H9 (cell line): ENCODE results near the gene IL20RB. TPM values are rescaled to one million over a fixed set of nuclear protein-coding genes. Genes with fewer than 3 reads are reported as not detected.

Experiments used
- DNase-seq: peaks from one replicate; pipeline ENCODE4 v3.0.0-alpha.2; 2017
- H2AFZ ChIP-seq: one replicate; pipeline ENCODE4 v1.6.1; 2013; ENCODE audit warnings: mild to moderate bottlenecking, low read length, control low read depth, moderate library complexity
- H2AK5ac ChIP-seq: 2 replicates; pipeline ENCODE4 v1.6.1; 2013; ENCODE audit warnings: low read length, control low read depth, mixed read lengths; ENCODE audit not compliant: insufficient read length
- H2BK120ac ChIP-seq: one replicate; pipeline ENCODE4 v1.6.1; 2013; ENCODE audit warnings: low read depth, mild to moderate bottlenecking, low read length, control low read depth, inconsistent platforms; ENCODE audit not compliant: poor library complexity, severe bottlenecking
- H2BK12ac ChIP-seq: 2 replicates; pipeline ENCODE4 v1.6.1; 2013; ENCODE audit warnings: low read length, control low read depth, mixed read lengths, low read depth; ENCODE audit not compliant: insufficient read length
- H2BK15ac ChIP-seq: 2 replicates; pipeline ENCODE4 v1.6.1; 2013; ENCODE audit warnings: low read depth, low read length, control low read depth
- H2BK20ac ChIP-seq: one replicate; pipeline ENCODE4 v1.6.1; 2013; ENCODE audit warnings: low read depth, mild to moderate bottlenecking, low read length, control low read depth, inconsistent platforms; ENCODE audit not compliant: poor library complexity, severe bottlenecking
- H2BK5ac ChIP-seq: 2 replicates; pipeline ENCODE4 v1.6.1; 2013; ENCODE audit warnings: low read length, control low read depth, mixed read lengths; ENCODE audit not compliant: insufficient read length
- H3K14ac ChIP-seq: 2 replicates; pipeline ENCODE4 v1.6.1; 2013; ENCODE audit warnings: low read length, control low read depth; ENCODE audit not compliant: insufficient read depth
- H3K18ac ChIP-seq: 2 replicates; pipeline ENCODE4 v1.6.1; 2013; ENCODE audit warnings: low read depth, mild to moderate bottlenecking, mixed read lengths, low read length, control low read depth; ENCODE audit not compliant: insufficient read length
- H3K23ac ChIP-seq: 2 replicates; pipeline ENCODE4 v1.6.1; 2013; ENCODE audit warnings: low read length, control low read depth, mixed read lengths, low read depth; ENCODE audit not compliant: insufficient read length
- H3K23me2 ChIP-seq: 2 replicates; pipeline ENCODE4 v1.6.1; 2013; ENCODE audit warnings: low read depth, mild to moderate bottlenecking, mixed read lengths, low read length, control low read depth; ENCODE audit not compliant: insufficient read length, poor library complexity, severe bottlenecking
- H3K27ac ChIP-seq: 2 replicates; pipeline ENCODE4 v1.5.1; 2013; ENCODE audit warnings: low read length, control low read depth, mixed read lengths, low read depth; ENCODE audit not compliant: insufficient read length
- H3K27me3 ChIP-seq: 2 replicates; pipeline ENCODE4 v1.6.1; 2013; ENCODE audit warnings: low read length, control low read depth, inconsistent platforms; ENCODE audit not compliant: insufficient read depth
- H3K4ac ChIP-seq: 2 replicates; pipeline ENCODE4 v1.6.1; 2013; ENCODE audit warnings: low read depth, mild to moderate bottlenecking, control low read depth, inconsistent platforms, low read length, moderate library complexity
- H3K4me1 ChIP-seq: 2 replicates; pipeline ENCODE4 v1.6.1; 2013; ENCODE audit warnings: low read length, control low read depth, inconsistent platforms; ENCODE audit not compliant: insufficient read depth
- H3K4me2 ChIP-seq: 2 replicates; pipeline ENCODE4 v1.6.1; 2013; ENCODE audit warnings: low read length, control low read depth, mixed read lengths; ENCODE audit not compliant: insufficient read length, insufficient read depth
- H3K56ac ChIP-seq: 2 replicates; pipeline ENCODE4 v1.6.1; 2013; ENCODE audit warnings: low read depth, mild to moderate bottlenecking, mixed read lengths, low read length, control low read depth; ENCODE audit not compliant: insufficient read length
- H3K79me1 ChIP-seq: 2 replicates; pipeline ENCODE4 v1.6.1; 2013; ENCODE audit warnings: low read depth, mild to moderate bottlenecking, moderate library complexity, low read length, control low read depth, inconsistent platforms; ENCODE audit not compliant: insufficient read depth, poor library complexity, severe bottlenecking
- H3K79me2 ChIP-seq: 2 replicates; pipeline ENCODE4 v1.6.1; 2013; ENCODE audit warnings: low read length, control low read depth, inconsistent platforms; ENCODE audit not compliant: insufficient read depth
- H3K9ac ChIP-seq: 2 replicates; pipeline ENCODE4 v1.6.1; 2013; ENCODE audit warnings: low read length, control low read depth, mixed read lengths; ENCODE audit not compliant: insufficient read length; ENCODE audit errors: extremely low read depth
- H3K9me3 ChIP-seq: one replicate; pipeline ENCODE4 v1.6.1; 2013; ENCODE audit warnings: low read depth, low read length, inconsistent platforms; ENCODE audit not compliant: control insufficient read depth
- H3T11ph ChIP-seq: one replicate; pipeline ENCODE4 v1.6.1; 2013; ENCODE audit warnings: mild to moderate bottlenecking, low read length, control low read depth, inconsistent platforms
- H4K20me1 ChIP-seq: one replicate; pipeline ENCODE4 v1.6.1; 2013; ENCODE audit not compliant: control insufficient read depth, insufficient read length, insufficient read depth
- H4K5ac ChIP-seq: 2 replicates; pipeline ENCODE4 v1.6.1; 2013; ENCODE audit warnings: low read depth, mild to moderate bottlenecking, mixed read lengths, low read length, control low read depth; ENCODE audit not compliant: insufficient read length
- H4K8ac ChIP-seq: replicated peaks from 2 replicates; pipeline ENCODE4 v1.6.1; 2013; ENCODE audit warnings: low read length, control low read depth, mixed read lengths, low read depth; ENCODE audit not compliant: insufficient read length
- H4K91ac ChIP-seq: 2 replicates; pipeline ENCODE4 v1.6.1; 2013; ENCODE audit warnings: low read depth, mild to moderate bottlenecking, moderate library complexity, mixed read lengths, low read length, control low read depth; ENCODE audit not compliant: insufficient read length
- H3K27ac Mint-ChIP-seq, 3 experiments: 2 replicates in 2 of 3; 3 replicates in 1 of 3; pipeline ENCODE4 v1.8.0; 2020 to 2021; ENCODE audit warnings: mixed read lengths in 3 of 3, mild to moderate bottlenecking in 1 of 3, moderate library complexity in 1 of 3
- H3K27me3 Mint-ChIP-seq: 2 replicates; pipeline ENCODE4 v1.8.0; 2021; ENCODE audit warnings: low read depth, mild to moderate bottlenecking, moderate library complexity, mixed read lengths
- H3K36me3 Mint-ChIP-seq, 3 experiments: 2 replicates in 2 of 3; 3 replicates in 1 of 3; pipeline ENCODE4 v1.8.0; 2020 to 2021; ENCODE audit warnings: low read depth in 3 of 3, mixed read lengths in 3 of 3; ENCODE audit not compliant: insufficient read depth in 1 of 3
- H3K4me1 Mint-ChIP-seq, 2 experiments: 2 replicates each; pipeline ENCODE4 v1.8.0; 2020; ENCODE audit warnings: mixed read lengths in 2 of 2
- H3K4me3 Mint-ChIP-seq, 2 experiments: 2 replicates in 1 of 2; 3 replicates in 1 of 2; pipeline ENCODE4 v1.8.0; 2020 to 2021; ENCODE audit warnings: mild to moderate bottlenecking in 2 of 2, mixed read lengths in 2 of 2, moderate library complexity in 1 of 2
- H3K9me3 Mint-ChIP-seq, 2 experiments: 2 replicates in 1 of 2; 3 replicates in 1 of 2; pipeline ENCODE4 v1.8.0; 2020; ENCODE audit warnings: mild to moderate bottlenecking in 2 of 2, mixed read lengths in 2 of 2, moderate library complexity in 1 of 2
- WGBS: extraction: QIAGEN DNeasy Blood & Tissue Kit; methylation state at CpG from one replicate; pipeline ENCODE4 v1.1.7; 2013; ENCODE audit warnings: missing lambda C conversion rate, low lambda C conversion rate, mixed read lengths; ENCODE audit not compliant: insufficient read length; ENCODE audit errors: extremely low coverage; 5-methylcytosine and 5-hydroxymethylcytosine counted together
- total RNA-seq: library from RNA; stranded (reverse); gene quantifications from 2 replicates; pipeline ENCODE4 v1.2.1, GENCODE V29; 2021
- TF ChIP-seq, protein P1 (sequence below): fragments of 200-600 bp; sonication (generic); conservative IDR thresholded peaks from 3 replicates; pipeline ENCODE4 v1.8.0; 2021; ENCODE audit warnings: antibody characterized with exemption, mild to moderate bottlenecking

Gene IL20RB
- total RNA-seq, 1 experiment from 2014 or later: 1.5 TPM

- Histone ChIP-seq H4K5ac (no peak overlapping the region), H2BK120ac (no peak overlapping the region), H3T11ph (no peak overlapping the region), H3K56ac (no peak overlapping the region), H4K8ac (no peak overlapping the region), H3K23ac (no peak overlapping the region), H3K27me3 (no peaks in the 10 kb centered on the region), H3K18ac (no peak overlapping the region), H3K4ac (no peak overlapping the region), H3K4me1 (no peaks in the 10 kb centered on the region; the same call in 1 of the 2 replicates), H2BK15ac (no peak overlapping the region), H3K4me2 (no peak overlapping the region), H4K91ac (no peak overlapping the region), H3K27ac (no peak overlapping the region), H4K20me1 (peaks cover 2% of the 10 kb centered on the region), H2AK5ac (no peak overlapping the region), H2BK20ac (no peak overlapping the region), H3K9ac (no peak overlapping the region), H3K14ac (no peak overlapping the region), H3K79me2 (no peaks in the 10 kb centered on the region), H3K23me2 (no peaks in the 10 kb centered on the region), H2BK12ac (no peak overlapping the region), H3K9me3 (peaks cover 7% of the 10 kb centered on the region), H3K79me1 (no peaks in the 10 kb centered on the region), H2BK5ac (no peak overlapping the region), H2AFZ (no peak overlapping the region)
- WGBS: no CpG with 5 or more reads among the region's 2 CpGs
- no peak overlapping the region for H3K4me3 Mint-ChIP-seq
- peaks cover 12 to 18% of the 10 kb centered on the region in 2 experiments for H3K9me3 Mint-ChIP-seq
- no peaks in the 10 kb centered on the region for H3K27me3 Mint-ChIP-seq
- TF ChIP-seq, protein P1, sequence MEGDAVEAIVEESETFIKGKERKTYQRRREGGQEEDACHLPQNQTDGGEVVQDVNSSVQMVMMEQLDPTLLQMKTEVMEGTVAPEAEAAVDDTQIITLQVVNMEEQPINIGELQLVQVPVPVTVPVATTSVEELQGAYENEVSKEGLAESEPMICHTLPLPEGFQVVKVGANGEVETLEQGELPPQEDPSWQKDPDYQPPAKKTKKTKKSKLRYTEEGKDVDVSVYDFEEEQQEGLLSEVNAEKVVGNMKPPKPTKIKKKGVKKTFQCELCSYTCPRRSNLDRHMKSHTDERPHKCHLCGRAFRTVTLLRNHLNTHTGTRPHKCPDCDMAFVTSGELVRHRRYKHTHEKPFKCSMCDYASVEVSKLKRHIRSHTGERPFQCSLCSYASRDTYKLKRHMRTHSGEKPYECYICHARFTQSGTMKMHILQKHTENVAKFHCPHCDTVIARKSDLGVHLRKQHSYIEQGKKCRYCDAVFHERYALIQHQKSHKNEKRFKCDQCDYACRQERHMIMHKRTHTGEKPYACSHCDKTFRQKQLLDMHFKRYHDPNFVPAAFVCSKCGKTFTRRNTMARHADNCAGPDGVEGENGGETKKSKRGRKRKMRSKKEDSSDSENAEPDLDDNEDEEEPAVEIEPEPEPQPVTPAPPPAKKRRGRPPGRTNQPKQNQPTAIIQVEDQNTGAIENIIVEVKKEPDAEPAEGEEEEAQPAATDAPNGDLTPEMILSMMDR: no peak
- H3K36me3 Mint-ChIP-seq: peaks cover 6 to 19% (median 15%) of the 10 kb centered on the region in 3 experiments
- H3K4me1 Mint-ChIP-seq: 0 out of 4 replicates have a peak, but pooled peaks cover 2 to 4% of the 10 kb centered on the region in 2 experiments
- no peak overlapping the region for H3K27ac Mint-ChIP-seq
- DNase-seq: no peak
These were observed 30.9 kb downstream of the IL20RB start for GRCh38 chr3:136988651-136989050.
